GM12878 (cell line): ENCODE measurements around the gene CWC22.

Experiments
- GABPA ChIP-seq: IDR thresholded peaks from 2 replicates; pipeline ENCODE4 v1.6.1; 2014; ENCODE audit warnings: antibody characterized with exemption, low read depth, mild to moderate bottlenecking, inconsistent platforms
- NRF1 ChIP-seq: conservative IDR thresholded peaks from 2 replicates; pipeline ENCODE4 v1.6.1; 2011; ENCODE audit warnings: mild to moderate bottlenecking, low read depth, low read length, improper control_type of control experiment
- POLR2AphosphoS5 ChIP-seq: IDR thresholded peaks from 2 replicates; pipeline ENCODE4 v1.6.1; 2011; ENCODE audit warnings: mild to moderate bottlenecking, low read length, inconsistent platforms
- SRF ChIP-seq, 2 experiments: IDR thresholded peaks; 2 replicates each; pipeline ENCODE4 v1.6.1; 2011; ENCODE audit warnings: low read depth in 2 of 2, low read length in 2 of 2, mild to moderate bottlenecking in 1 of 2, moderate library complexity in 1 of 2
- TCF12 ChIP-seq: IDR thresholded peaks from 2 replicates; pipeline ENCODE4 v1.6.1; 2011; ENCODE audit warnings: low read depth, mild to moderate bottlenecking, low read length
- TF ChIP-seq, protein P1 (sequence below), 3 experiments: IDR thresholded peaks in 2 of 3; conservative IDR thresholded peaks in 1 of 3; 2 replicates each; pipeline ENCODE4 v1.5.1; 2011; ENCODE audit warnings: low read depth in 3 of 3, low read length in 3 of 3, mild to moderate bottlenecking in 3 of 3, control low read depth in 2 of 3, moderate library complexity in 2 of 3, inconsistent platforms in 1 of 3, mixed read lengths in 1 of 3; ENCODE audit not compliant: control insufficient read depth in 2 of 3, insufficient read depth in 1 of 3; ENCODE audit errors: extremely low read depth in 1 of 3
- TF ChIP-seq, protein P2 (sequence below): IDR thresholded peaks from 2 replicates; pipeline ENCODE4 v1.6.1; 2012; ENCODE audit warnings: low read length, inconsistent platforms
- TF ChIP-seq, protein P3 (sequence below): fragments of 450-650 bp; IDR thresholded peaks from 2 replicates; pipeline ENCODE4 v1.6.1; 2017; ENCODE audit warnings: antibody characterized with exemption, mild to moderate bottlenecking, moderate library complexity
- TF ChIP-seq, protein P4 (sequence below): fragments of 450-650 bp; formaldehyde crosslinking; IDR thresholded peaks from 2 replicates; pipeline ENCODE4 v1.4.0; 2022; ENCODE audit warnings: mild to moderate bottlenecking, moderate library complexity

DNA sequence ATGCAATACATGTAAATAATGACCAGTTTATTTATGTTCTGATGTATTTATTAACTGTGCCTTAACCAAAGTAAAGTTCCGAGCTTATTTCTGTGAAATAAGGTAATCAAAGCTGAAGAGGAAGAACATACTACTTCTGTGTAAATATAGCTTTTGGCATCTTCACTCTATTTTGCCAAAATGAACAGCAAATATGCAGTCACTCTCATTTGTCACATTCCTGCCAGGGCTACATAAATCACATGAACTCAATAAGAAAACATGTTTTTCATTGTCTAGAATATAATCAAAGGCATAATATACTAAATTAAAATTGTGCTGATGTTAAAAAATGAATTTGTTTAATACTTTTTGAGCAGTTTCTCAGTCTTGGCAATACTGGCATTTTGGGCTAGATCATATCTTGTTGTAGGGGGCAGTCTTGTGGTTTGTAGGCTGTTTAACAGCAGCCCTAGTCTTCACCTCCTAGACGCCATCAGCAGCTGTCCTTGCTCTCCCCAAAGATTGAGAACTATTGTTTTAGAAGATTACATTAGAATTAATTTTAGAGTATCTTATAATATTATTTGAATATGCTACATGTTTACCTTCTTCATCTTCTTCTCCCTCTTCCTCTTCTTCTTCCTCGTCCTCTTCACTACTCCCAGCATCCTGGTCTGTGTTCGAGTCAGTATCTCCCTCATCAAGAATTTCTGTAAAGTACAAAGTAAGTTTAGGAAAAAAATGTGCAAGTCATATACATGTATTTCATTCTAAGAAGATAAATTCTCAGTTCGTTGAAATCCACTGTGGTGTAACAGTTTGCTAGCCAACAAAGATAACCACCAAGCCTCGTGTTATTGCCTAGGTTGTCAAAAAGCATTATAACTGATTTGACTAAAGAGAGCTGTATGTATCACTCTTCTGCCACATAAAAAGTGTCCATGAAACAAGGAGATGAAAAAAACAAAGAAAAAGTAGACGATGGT is 41.5 kb downstream of the CWC22 start:
- TF ChIP-seq, protein P1, sequence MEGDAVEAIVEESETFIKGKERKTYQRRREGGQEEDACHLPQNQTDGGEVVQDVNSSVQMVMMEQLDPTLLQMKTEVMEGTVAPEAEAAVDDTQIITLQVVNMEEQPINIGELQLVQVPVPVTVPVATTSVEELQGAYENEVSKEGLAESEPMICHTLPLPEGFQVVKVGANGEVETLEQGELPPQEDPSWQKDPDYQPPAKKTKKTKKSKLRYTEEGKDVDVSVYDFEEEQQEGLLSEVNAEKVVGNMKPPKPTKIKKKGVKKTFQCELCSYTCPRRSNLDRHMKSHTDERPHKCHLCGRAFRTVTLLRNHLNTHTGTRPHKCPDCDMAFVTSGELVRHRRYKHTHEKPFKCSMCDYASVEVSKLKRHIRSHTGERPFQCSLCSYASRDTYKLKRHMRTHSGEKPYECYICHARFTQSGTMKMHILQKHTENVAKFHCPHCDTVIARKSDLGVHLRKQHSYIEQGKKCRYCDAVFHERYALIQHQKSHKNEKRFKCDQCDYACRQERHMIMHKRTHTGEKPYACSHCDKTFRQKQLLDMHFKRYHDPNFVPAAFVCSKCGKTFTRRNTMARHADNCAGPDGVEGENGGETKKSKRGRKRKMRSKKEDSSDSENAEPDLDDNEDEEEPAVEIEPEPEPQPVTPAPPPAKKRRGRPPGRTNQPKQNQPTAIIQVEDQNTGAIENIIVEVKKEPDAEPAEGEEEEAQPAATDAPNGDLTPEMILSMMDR (IDR thresholded peaks at IDR 0.05 in 2 of 3, conservative IDR thresholded peaks at IDR 0.05 in 1 of 3; ENCODE audit: control insufficient read depth in 2 of 3, extremely low read depth in 1 of 3, insufficient read depth in 1 of 3, low read depth in 3 of 3, low read length in 3 of 3), result no peak
- TF ChIP-seq, protein P2, sequence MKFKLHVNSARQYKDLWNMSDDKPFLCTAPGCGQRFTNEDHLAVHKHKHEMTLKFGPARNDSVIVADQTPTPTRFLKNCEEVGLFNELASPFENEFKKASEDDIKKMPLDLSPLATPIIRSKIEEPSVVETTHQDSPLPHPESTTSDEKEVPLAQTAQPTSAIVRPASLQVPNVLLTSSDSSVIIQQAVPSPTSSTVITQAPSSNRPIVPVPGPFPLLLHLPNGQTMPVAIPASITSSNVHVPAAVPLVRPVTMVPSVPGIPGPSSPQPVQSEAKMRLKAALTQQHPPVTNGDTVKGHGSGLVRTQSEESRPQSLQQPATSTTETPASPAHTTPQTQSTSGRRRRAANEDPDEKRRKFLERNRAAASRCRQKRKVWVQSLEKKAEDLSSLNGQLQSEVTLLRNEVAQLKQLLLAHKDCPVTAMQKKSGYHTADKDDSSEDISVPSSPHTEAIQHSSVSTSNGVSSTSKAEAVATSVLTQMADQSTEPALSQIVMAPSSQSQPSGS, result no peak
- TF ChIP-seq, protein P3, sequence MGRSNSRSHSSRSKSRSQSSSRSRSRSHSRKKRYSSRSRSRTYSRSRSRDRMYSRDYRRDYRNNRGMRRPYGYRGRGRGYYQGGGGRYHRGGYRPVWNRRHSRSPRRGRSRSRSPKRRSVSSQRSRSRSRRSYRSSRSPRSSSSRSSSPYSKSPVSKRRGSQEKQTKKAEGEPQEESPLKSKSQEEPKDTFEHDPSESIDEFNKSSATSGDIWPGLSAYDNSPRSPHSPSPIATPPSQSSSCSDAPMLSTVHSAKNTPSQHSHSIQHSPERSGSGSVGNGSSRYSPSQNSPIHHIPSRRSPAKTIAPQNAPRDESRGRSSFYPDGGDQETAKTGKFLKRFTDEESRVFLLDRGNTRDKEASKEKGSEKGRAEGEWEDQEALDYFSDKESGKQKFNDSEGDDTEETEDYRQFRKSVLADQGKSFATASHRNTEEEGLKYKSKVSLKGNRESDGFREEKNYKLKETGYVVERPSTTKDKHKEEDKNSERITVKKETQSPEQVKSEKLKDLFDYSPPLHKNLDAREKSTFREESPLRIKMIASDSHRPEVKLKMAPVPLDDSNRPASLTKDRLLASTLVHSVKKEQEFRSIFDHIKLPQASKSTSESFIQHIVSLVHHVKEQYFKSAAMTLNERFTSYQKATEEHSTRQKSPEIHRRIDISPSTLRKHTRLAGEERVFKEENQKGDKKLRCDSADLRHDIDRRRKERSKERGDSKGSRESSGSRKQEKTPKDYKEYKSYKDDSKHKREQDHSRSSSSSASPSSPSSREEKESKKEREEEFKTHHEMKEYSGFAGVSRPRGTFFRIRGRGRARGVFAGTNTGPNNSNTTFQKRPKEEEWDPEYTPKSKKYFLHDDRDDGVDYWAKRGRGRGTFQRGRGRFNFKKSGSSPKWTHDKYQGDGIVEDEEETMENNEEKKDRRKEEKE, result no peak
- TF ChIP-seq GABPA, result no peak
- no peak for TF ChIP-seq POLR2AphosphoS5
- TF ChIP-seq NRF1, result no peak
- TF ChIP-seq, protein P4, sequence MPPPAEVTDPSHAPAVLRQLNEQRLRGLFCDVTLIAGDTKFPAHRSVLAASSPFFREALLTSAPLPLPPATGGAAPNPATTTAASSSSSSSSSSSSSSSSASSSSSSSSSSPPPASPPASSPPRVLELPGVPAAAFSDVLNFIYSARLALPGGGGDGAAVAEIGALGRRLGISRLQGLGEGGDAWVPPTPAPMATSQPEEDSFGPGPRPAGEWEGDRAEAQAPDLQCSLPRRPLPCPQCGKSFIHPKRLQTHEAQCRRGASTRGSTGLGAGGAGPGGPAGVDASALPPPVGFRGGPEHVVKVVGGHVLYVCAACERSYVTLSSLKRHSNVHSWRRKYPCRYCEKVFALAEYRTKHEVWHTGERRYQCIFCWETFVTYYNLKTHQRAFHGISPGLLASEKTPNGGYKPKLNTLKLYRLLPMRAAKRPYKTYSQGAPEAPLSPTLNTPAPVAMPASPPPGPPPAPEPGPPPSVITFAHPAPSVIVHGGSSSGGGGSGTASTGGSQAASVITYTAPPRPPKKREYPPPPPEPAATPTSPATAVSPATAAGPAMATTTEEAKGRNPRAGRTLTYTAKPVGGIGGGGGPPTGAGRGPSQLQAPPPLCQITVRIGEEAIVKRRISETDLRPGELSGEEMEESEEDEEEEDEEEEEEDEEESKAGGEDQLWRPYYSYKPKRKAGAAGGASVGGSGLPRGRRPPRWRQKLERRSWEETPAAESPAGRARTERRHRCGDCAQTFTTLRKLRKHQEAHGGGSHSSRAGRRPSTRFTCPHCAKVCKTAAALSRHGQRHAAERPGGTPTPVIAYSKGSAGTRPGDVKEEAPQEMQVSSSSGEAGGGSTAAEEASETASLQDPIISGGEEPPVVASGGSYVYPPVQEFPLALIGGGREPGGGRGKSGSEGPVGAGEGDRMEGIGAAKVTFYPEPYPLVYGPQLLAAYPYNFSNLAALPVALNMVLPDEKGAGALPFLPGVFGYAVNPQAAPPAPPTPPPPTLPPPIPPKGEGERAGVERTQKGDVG (CRISPR knock-in tag), result no peak
- no peak for TF ChIP-seq TCF12
- TF ChIP-seq SRF (IDR thresholded peaks at IDR 0.05; ENCODE audit: low read depth in 2 of 2, low read length in 2 of 2), result no peak
